EH (cell line): ENCODE data around the gene NTM.

Source experiments
- DNase-seq: peaks from one replicate; pipeline ENCODE4 v3.0.0-alpha.2; 2015; ENCODE audit warnings: low read depth

The NTM gene

GRCh38 chr11:132075447-132075846 lies 705.0 kb downstream of the NTM start:
- peak; percentile 55 for DNase-seq

- DNase-seq, result no peak
Observed at GRCh38 chr11:132077416-132077815, 707.0 kb downstream of the NTM start.

DNA sequence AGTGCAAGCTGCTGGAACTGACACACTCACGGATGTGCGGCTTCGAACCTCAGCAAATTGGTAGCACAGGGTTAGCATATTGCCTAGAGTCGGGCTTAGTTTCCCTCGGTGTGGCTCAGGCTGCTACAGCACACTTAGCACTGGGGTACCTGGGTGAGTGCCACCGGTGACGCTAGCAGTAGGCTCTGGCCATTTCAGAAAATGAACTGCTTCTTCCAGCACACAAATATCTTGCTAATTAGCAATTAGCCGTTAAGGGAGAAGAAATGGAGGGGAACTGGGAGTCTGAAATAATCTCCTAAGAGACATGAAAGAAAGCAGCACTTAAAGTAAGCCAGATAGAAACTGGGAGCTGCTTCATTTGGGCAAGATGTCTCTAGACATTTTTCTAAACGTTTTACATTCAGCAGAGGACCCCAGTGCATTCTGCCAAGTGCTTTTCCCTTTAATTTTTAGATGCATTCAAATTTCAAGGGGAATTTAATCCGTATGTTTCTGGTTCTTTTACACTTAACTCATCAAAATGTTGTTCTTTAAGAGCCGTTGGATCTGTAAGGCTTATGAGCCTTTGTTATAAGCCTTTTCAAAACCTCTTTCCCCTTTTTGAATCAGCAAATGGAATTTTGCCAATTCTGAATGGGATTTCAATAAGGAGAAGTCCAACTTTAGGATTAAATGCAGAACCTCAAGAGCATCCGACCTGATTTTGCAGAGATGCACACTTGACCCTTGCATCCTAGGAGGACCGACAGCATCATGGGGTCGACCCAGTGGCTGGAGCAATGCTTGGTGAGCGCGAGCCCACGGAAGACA lies 708.1 kb downstream of the NTM start:
- DNase-seq, result no peak

- DNase-seq, result no peak
Observed at GRCh38 chr11:132080127-132080526, 709.7 kb downstream of the NTM start.

DNA sequence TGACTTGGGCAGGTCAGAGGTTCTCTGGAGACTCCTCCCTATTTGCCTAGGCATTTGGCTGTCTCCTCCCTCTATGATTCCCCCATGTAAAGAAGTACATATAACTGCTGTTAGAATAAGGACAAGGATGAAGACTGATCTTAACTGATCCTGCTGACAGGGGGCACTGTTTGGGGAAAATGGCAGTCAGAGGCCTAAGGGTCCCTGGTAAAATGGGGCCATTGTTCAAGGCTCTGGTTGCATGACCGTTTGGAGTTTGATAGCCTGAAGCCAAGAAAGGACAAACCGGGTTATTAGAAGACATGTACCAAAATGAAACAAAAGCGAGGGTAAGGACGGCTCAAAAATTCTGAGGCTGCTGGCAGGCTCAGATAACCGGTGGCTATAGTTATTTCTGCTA lies 712.2 kb downstream of the NTM start:
- no peak for DNase-seq

DNA sequence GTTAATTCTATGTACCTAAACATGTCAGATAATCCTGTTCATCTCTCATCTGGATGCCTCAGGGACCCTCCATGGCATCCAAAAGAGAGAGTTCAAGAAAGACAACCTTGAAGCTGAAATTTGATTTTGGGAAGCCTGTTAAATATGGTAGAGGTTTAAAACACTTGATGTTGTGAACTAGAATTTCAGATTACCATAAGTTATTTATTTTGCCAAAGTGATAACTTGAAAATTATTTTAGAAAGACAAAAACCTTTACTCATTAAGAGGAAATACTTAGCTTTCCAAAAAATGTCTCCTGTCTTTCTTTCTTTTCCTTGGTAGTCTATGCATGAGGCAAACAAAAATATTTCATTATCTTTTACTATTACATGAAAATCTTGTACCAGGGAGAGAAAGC lies 714.0 kb downstream of the NTM start:
- DNase-seq, result no peak

DNA sequence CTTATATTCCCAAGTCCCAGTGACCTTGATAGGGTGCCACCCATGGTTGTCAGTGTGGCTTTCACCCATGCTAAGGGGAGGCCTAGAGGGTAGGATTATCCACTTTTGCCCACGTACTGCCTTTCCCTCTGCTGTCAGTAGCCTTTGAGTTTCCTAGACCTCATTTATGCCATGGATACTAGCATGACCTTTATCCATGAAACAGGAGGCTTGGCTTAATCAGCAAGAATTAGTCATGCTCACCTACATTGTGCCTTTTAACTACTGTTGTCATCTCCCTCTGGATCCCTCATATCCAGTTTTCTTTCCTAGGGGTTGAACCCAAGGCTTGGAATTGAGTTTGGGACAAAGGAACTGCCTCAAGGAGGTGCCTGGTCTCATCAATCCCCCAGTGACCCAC lies 716.7 kb downstream of the NTM start:
- no peak for DNase-seq

DNA sequence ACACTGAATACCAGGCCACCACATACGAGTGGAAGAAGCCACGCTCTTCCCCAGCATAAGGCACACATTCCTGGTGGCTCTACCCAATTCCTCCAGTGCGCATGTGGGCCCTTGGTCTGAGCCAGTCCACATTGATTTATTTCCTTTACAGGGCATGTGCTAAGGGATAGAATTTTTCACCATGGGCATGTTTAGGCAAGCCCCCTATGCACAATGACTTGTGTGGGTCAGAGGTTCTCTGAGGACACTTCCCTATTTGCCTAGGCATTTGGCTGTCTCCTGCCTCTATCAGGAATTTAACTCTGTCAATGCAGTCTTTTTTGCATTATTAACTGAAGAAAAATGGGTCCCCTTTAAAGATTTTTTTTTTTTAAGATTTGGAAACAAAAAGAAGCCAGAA lies 718.1 kb downstream of the NTM start:
- DNase-seq, result no peak

GRCh38 chr11:132093536-132094259 lies 723.3 kb downstream of the NTM start:
- no peak for DNase-seq

DNA sequence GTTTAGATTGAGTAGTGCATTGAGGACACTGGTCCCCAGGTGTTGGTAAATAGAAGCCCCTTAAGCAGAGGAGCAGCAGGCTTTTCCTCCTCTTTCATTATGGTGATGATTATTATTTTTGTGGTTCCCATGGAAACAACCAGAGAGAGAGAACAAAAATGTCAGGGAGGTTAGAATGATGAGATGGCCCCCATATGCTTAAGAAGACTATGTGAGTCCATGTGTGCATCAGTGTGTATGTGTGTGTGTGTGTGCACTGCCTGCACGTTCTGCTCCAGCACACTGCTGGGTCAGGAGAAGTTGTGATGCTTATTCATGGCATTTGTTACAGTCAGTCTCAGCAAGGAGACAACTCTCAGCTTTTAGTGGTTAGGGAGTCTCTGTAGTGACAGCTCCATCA lies 724.2 kb downstream of the NTM start:
- no peak for DNase-seq

DNA sequence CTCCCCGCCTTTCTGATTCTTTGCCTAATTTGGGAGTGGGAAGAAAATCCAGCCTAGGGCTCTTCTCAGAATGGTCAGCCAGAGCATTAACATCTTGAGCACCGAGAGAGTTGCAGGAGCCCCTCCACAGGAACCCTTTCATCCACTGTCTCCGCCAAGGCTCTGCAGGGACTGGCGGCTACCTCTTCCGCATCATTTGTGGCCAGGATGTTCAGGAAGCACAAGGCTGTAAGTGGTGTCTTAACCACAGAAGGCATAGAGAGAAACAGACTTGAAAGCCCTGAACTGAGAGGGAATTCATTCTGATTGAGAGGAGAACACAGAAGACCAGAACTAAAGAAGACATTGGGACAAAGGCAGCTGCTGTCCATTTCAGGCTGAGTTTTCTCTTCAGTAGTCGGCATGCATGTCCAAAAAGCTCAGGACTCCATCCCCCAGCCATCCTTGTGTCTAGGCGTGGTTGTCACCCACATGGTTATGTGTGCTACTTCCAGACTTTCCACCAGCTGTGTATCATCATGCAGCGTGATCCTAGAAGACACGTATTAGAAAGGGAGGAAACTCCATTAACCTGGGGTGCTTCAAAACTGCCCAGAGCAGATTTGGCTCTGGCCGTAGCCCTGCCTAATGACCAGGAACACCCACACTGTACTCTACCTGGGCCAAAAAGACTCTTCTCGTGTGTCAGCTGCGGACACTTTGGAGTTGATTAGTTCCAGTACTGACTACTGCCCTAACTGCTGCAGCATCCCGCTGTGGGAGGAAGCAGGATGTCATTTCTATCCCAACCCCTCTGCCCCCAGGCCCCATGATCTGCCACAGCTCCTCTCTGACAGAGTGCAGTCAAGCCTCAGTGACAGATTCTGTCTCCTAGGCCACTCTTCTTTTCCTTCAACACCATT lies 725.1 kb downstream of the NTM start:
- no peak for DNase-seq

- DNase-seq, result no peak
Observed at GRCh38 chr11:132096132-132096825, 725.9 kb downstream of the NTM start.

DNA sequence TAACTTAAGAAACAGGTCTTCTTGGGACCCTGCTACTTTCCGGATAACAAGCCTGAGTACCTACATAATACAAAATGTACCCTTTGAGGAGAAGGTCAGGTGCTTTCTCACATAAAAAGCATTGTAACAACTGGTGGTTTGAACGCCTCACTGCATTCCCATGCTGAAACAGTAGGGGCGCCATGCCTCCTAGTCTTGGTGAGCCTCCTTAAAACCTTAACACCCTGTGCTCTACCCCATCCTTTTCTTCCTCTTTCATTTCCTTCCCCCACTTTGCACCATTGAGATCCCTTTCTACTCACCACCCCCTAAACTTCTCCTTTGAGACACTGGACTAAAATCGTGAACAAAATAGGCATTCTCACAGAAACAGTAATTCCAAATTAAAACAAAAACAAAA lies 729.3 kb downstream of the NTM start:
- no peak for DNase-seq

- no peak for DNase-seq
Observed at GRCh38 chr11:132100583-132100982, 730.2 kb downstream of the NTM start.

- peak; percentile 76 for DNase-seq
Observed at GRCh38 chr11:132101881-132102280, 731.5 kb downstream of the NTM start.

GRCh38 chr11:132103021-132103420 lies 732.6 kb downstream of the NTM start:
- no peak for DNase-seq

GRCh38 chr11:132106096-132106982 lies 735.9 kb downstream of the NTM start:
- DNase-seq, result no peak

GRCh38 chr11:132111316-132111715 lies 740.9 kb downstream of the NTM start:
- no peak for DNase-seq

- peak; percentile 89 for DNase-seq
Observed at GRCh38 chr11:132111838-132112237, 741.4 kb downstream of the NTM start.

DNA sequence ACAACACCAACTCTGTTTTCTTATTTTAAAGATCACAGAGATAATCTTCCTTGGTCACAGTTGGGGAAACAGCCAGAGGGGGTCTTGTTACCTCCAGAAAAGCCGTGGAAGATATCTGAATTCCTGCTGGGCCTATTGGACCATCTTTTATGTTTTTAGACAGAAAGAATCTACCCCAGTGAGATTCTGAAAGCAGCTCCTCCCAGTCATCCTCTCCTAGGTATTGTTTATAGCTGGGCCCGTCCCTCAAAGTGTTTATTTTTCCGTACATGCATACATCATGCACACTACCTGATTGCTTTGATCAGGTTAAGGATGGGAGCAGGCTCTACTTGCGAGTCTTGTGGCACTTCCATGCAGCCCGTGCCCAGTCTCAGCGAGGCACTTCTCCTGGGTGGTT lies 742.4 kb downstream of the NTM start:
- DNase-seq, result no peak

- DNase-seq, result peak; percentile 49
Observed at GRCh38 chr11:132114185-132114584, 743.8 kb downstream of the NTM start.
